HG02642 (cell line): ENCODE data around the gene GPLD1.
A peak's percentile ranks its signal among the peaks of the same experiment; 100 is the strongest.
"Not testable (repeated sequence)": the region's sequence is repeated elsewhere in the genome, so short reads cannot be mapped to it uniquely, and the experiment has no call there.

Source experiments
- ATAC-seq: cut with Tn5 transposase; IDR thresholded peaks from one replicate; pipeline ENCODE4 v1.9.1; 2021; ENCODE audit warnings: mild to moderate bottlenecking; ENCODE audit not compliant: unreplicated experiment, poor library complexity

Gene GPLD1, protein sequence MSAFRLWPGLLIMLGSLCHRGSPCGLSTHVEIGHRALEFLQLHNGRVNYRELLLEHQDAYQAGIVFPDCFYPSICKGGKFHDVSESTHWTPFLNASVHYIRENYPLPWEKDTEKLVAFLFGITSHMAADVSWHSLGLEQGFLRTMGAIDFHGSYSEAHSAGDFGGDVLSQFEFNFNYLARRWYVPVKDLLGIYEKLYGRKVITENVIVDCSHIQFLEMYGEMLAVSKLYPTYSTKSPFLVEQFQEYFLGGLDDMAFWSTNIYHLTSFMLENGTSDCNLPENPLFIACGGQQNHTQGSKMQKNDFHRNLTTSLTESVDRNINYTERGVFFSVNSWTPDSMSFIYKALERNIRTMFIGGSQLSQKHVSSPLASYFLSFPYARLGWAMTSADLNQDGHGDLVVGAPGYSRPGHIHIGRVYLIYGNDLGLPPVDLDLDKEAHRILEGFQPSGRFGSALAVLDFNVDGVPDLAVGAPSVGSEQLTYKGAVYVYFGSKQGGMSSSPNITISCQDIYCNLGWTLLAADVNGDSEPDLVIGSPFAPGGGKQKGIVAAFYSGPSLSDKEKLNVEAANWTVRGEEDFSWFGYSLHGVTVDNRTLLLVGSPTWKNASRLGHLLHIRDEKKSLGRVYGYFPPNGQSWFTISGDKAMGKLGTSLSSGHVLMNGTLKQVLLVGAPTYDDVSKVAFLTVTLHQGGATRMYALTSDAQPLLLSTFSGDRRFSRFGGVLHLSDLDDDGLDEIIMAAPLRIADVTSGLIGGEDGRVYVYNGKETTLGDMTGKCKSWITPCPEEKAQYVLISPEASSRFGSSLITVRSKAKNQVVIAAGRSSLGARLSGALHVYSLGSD

DNA sequence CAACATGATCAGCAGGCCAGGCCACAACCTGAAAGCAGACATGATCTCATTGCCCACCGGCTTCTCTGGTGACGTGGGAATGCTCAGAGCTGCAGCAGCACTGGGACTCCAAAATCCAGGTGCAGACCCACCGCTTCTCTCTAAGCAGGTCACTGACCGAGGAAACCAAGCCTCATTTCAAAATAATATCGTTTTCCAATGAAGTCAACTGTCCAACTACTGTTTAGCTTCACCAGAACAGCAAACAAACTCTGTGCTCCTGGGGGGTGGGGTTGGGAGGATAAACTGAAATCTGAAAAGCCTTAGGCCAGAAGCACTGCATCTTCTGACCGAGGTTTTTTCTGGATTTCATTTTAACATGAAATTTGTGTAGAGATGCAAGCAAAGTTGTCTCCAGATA lies at the start of gene GPLD1:
Gene GPLD1, minus strand, starts transcription at position 109 of the 400 bp plus-strand sequence. Its CDS starts 67 bp downstream, at position 42.
- ATAC-seq: no peak

DNA sequence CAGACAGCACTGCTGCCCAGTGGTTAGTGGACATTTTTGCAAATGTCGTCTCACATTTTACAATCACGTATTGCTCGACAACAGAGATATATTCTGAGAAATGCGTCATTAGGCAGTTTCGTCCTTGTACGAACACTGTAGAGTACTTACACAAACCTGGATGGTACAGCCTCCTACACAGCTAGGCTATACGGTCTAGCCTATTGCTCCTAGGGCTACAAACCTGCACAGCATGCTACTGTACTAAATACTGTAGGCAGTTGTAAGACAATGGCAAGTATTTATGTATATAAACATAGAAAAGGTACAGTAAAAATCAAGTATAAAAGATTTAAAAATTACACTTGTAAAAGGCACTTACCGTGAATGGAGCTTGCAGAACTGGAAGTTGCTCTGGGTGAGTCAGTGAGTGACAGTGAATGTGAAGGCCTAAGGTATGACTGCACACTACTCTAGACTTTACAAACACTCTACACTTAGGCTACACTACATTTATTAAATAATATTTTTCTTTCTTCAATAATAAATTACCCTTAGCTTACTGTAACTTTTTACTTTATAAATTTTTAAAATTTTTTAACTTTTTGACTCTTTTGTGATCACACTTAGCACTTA lies 48.5 kb upstream of the GPLD1 start:
- ATAC-seq: no peak

DNA sequence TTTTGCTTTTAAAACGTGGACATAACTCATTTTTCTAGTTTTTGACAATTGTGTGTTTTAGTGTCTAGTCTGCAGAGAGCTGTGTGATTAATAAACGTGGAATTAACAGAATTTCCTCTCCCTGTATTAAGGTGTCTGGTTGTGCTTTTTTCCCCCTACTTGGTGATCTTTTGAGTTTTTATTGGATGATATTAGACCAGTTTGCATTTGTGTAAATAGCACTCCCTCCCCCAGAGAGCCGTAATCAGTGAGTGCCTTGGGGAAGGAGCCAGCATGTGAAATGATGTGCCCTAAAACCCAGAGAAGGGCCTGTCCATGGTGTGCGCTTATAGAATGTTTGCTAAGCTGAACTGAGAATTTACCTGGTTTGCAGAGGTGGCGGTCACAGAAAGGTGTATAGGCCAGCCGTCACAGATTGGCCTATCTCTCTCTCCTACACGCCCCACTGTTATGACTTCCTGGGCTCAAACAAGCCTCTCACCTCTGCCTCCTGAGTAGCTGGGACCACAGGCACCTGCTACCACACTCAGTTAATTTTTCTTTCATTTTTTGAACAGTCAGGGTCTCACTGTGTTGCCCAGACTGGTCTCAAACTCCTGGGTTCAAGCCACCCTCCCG lies 47.8 kb upstream of the GPLD1 start:
- no peak for ATAC-seq

DNA sequence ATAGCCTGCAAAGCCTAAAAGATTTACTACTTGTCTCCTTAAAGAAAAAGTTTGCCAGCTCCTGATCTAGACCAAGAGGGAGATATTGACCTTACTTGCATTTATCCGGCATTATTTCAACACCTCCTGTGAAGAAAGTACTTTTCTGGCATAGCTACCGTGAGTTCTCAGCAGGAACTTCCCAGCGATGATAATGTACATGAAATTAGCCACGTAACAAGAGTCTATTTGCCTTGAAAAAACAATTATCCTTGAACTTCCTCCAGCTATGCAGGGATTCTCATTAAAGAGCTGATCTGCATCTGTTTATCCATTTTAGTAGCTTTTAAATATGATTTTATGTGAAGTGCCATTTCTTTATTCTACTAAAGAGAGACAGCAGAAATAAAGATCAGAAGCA lies 47.1 kb upstream of the GPLD1 start:
- ATAC-seq: no peak

DNA sequence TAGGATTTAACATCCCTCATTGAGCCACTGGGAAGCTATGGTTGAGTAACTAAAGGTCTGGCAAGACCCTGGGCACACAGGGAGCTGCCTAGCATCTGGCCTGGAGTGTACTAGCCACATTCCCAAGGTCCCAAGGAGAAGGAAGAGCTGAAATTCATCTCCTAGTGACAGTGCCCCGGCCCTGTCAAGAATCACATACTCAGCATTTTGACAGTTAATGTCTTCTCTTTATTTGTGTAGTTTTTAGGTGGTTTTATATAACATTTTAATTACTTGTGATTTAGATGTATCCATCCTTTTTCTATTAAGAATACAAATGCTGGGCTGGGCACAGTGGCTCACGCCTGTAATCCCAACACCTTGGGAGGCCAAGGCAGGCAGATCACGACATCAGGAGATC lies 45.8 kb upstream of the GPLD1 start:
- no peak for ATAC-seq

DNA sequence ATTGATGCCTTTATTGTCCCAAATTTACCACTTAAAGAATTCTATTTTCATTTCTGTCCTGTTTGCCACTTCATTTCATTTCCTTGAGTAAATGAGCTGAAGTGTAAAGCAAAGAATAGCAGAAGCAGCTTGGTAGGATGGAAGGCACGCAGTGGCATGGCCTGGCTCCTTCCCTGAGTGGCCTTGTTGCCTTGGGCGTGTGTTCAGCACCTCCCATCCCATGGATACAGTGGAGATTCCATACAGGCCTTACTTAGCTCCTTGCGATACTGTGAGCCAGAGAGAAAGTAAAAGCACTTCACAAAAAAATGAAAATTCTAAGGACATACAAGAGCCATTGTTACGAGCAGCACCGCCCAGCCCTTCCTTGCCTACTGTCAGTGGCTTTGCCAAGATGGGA lies 45.0 kb upstream of the GPLD1 start:
- ATAC-seq: no peak

DNA sequence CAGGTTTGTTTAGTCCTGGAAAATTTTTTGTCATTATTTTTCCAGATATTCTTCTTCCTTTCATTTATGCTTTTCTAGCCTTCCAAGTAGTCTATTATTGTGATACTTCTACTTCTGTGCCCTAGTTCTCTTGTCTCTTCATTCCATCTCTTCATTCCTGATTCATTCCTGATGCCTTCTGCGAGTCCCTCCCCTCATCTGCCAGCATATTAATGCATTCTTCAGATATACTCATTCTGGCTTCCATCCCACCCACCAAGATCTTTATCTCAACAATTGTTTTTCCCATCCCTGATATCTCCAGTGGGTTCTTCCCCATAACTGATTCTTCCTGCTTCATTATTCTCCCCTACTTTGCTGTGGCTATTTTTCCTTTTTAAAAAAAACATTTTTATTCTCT lies 40.6 kb upstream of the GPLD1 start:
- ATAC-seq: no peak

DNA sequence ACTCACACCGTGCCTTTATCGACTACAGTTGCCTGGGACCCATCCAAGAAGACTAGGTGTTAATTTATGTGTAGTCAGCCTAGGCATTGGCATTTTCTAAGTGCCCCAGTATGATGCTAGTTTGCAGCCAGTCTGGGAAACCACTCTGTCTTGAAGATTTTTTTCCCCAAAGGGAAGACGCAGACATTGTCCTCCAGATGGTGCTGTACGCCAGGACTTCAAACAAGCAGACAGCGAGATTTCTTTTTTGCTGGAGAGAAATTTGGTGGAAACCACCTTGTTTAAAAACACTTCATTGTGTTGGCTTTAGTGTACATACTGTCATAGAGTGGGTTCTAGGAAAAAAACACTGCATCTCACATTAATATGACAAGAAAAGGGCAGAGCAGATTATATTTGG lies 35.4 kb upstream of the GPLD1 start:
- ATAC-seq: no peak

DNA sequence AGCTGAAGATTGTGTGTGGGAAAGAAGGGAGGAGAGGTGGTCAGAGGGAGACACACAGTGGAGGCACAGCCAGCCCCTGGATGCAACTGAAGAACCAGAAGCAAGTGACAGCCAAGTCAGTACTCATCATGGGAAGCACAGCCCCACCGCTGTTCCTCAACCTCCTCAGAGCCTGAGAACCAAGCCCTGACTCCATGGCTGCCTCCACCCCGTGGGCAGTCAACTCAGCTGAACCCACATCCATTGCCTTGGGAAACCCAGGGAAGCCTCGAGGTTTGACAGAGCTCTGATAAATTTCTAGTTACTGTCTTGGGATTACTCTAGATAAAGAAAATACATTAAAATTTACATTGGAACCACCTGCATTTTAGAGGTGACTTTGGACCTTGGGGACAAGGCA lies 35.0 kb upstream of the GPLD1 start:
- no peak for ATAC-seq

DNA sequence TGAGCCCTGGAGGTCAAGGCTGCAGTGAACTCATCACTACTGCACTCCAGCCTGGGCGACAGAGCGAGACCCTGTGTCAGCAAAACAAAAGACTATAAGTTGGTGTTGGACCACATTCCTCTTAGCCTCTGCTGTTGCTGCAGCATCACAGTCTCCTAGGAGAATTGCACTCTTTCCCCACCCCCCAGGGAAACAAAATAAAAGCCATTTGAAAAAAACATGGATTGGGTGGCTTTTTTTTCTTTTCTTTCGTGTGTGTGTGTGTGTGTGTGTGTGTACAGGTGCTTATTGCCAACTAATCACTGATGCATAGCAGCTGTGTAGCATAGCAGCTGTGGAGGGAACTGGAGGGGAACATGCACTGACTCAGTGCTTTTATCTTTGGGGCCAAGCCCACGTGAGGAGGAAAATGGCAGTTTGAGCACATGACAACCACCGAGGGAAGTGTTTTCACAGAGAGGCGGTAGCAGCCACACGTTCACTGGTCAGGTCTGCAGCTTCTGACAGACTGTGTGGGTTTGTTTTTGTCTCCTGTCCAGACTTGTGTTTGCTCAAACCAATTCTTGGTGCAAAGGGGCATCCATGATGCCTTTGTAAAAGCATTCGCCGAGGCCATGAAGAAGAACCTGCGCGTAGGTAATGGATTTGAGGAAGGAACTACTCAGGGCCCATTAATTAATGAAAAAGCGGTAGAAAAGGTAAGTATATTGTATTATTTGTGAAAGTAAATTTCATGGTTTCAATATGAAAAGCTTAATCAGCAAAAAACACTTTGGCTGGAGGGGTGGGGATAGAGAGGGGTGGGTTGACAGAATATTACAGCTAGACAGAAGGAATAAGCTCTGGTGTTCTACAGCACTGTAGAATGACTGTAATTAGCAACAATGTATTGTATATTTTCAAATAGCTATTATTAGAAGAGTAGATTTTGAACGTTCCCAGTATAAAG lies 33.1 kb upstream of the GPLD1 start:
- peak; percentile 42 for ATAC-seq

DNA sequence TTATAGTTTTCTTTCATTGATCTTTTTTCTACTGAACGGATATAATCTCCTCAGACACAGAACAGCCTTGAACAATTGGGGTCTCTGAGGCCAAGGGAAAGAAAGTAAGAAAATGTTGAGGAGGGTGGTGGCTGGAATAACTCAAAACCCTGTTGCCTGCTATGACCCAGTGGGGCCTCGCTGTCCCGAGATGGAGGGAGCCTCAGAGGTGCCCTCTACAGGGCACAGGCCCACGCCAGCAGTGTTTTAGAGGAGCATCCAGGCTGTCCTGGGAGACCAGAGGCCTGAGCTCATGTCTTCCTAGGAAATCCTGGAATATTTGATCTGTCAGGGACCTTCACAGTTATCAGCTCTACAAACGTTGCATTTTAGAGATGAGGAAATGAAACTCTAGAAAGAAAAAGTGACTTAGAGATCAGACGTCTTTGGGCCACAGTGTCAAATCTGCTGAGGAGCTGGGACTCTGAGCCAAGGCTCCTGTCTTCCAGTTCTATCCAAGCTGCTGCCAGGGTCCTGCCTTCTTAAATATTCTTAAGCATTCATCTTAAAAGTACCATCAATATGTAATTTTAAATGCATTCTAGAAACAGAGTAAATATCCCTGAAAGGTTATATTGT lies 31.7 kb upstream of the GPLD1 start:
- peak; percentile 56 for ATAC-seq

DNA sequence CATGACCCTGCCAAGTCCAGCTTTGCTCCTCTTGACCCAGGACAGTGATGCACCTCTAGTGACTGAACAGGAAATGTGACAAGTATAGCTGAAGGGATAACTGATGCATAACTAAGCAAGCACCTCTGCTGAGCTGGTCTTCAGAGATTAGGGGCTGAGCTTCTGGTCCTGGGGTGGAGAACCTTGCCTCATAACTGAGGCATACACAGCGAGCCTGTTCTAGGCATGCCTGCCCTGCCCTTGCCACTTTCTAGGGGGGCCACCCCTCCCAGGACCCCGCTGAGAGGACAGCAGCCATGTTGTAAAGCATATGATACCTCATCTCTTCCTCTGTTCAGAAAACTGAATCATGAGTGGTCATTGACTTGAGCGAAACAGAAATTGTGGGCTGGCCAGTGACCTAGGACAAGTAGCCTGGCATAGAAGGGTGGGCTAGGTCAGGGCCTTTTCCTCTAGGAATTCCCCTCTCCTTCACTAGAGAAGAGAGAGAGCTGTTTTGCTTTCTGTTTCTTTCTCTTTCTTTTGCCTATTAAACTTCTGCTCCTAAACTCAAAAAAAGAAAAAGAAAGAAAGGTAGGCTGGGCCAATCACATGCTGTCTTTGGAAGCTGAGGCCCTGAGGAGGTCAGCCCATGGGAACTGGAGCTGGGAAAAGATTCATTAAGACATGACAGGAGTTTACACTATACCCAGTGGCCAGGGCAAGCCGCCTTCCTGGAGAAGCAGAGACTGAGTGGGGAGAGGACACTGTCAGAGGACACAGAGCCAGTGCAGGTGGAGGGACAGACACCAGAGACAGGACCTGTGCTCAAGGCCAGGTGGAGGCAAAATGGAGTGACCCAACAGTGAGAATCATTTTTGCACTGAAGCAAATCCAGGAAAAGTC lies 28.5 kb upstream of the GPLD1 start:
- peak; percentile 74 for ATAC-seq

DNA sequence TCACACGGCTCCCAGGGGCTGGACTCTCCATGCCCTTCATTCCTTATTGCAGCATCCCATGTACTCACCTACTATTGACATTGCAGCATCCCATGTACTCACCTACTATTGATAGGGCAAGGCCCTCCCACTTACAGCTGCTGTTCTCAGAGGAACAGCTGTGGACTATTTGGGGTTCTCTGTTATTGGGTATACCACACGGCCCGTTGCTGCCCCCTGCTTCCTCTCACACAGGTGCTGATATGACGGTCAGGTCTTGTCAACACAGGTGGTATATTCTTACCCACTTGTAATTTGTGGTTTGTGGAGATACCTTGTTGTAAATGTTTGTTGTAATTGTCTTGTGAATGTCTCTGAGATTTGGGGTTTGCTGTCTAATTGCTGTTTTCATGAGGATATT lies 24.2 kb upstream of the GPLD1 start:
- peak; percentile 46 for ATAC-seq

DNA sequence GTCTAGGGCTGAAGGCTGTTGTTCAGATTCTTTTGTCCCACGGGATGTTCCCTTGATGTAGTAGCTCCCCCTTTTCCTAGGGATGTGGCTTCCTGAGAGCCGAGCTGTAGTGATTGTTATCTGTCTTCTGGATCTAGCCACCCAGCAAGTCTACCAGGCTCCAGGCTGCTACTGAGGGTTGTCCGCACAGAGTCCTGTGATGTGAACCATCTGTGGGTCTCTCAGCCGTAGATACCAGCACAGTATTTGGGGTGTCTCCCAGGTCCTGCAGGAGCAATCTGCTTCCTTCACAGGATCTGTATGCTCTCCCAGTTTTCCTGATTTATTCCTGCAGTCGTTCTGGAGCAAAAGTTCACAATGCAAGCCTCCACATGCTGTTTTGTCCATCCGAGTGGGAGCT lies 22.6 kb upstream of the GPLD1 start:
- ATAC-seq: not testable (repeated sequence)

DNA sequence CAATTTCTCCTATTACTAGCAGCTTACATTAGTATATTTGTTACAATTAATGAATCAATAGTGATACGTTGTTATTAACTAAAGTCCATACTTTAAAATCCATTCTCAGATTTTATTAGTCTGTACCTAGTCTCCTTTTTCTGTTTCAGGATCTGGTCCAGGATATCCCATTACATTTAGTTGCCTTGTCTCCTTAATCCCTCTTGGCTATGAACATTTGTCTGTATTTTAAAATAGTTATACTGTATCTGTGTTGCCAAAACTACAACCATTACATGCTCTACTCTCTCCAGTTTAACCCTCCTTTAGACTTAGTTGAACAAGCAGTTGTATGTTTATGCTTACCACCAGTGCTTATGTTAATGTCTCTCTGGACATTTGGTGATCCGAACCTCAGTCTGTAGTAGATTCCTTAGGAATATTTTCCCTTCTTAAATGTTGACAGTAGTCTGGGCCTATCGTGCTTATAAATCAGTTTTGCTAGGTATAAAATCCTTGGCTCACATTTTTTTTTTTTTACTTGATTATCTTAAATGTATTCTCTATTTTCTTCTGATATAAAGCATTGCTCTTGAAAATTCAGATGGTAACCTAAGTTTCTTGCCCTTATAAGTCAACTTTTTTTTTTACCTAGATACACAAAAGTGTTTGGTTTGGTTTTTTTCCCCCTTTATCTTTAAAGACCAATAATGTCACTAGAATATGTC lies 17.6 kb upstream of the GPLD1 start:
- ATAC-seq: no peak

DNA sequence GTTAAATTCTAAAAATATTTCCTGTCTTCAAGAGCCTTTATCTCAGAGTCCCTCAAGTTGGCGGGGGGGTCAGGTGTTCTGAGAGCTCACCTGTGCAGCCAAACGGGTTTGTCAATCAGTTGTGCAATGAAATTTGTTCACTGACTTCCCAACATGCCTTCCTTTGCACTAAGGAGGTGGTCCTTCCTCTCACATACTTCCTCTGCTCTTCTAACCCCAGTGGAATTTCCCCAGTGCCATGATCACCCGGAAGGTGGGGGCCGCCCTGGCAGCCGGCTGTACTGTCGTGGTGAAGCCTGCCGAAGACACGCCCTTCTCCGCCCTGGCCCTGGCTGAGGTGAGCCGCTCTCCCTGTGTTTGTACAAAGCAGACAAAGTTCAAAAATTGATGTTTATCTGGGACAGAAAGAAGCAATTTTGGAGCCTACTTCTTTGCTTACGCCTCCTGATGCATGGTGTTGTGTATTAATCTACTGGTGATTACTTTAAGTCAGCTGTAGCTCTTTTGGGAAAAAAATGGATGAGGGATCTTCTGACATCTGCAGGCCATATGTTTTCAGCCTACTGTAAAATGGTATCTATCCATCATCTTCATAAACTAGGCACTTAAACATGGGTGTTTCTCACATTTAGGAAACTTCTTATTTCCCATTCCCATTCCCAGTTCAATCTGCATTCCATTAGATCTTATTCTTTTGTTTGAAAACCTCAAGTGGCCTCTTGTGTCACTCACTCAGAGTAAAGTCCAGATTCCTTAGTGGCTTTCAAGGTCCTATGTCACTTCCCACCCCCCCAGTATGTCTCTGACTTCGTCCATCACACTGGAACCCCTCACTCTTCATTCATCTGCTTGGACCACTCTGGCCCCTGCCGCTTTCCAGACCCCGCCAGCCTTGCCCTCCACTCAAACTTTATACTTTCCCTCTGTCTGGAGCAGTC lies 15.5 kb upstream of the GPLD1 start:
- ATAC-seq: no peak

DNA sequence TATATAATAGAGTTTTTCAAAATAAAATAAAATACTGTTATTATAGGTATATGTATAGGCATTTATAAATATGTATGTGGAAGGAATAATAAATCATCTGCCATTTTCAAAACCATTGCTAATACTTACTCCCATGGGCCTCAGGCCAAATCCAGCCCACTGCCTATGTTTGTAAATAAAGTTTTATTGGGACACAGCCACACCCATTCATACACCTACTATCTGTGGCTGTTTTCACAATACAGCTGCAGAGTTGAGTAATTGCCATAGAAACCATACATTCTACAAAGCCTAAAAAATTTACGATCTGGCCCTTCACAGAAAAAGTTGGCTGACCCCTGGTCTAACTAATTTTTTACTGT lies 14.9 kb upstream of the GPLD1 start:
- no peak for ATAC-seq
